ENCODE results near the gene NCAN. TPM values are rescaled to one million over a fixed set of nuclear protein-coding genes. Genes with fewer than 3 reads are reported as not detected.

The NCAN gene
- total and polyA plus RNA-seq, 2 experiments from 2014 or later, result 0.03 TPM; not detected in 1

DNA sequence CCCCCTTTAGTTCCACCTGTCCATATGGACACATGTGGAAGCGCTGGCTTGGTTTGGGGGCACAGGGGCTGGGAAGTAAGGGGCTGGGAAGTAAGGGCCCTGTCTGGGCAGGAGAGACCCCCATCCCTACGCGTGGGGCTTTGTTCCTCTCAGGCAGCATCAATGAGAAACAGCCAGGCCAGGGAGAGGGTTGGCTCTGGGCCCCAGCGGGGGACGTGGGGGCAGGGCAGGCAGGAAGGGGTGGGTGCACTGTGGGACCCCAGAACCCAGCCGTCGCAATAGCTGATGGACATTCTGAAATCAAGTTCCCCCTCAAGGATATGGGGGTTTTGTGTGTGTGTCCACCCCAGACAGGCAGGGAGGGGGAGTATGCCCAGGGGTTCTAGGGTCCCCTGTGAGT lies 1.2 kb downstream of the NCAN start:
- no peaks in the 10 kb centered on the region for H3K79me2 ChIP-seq

DNA sequence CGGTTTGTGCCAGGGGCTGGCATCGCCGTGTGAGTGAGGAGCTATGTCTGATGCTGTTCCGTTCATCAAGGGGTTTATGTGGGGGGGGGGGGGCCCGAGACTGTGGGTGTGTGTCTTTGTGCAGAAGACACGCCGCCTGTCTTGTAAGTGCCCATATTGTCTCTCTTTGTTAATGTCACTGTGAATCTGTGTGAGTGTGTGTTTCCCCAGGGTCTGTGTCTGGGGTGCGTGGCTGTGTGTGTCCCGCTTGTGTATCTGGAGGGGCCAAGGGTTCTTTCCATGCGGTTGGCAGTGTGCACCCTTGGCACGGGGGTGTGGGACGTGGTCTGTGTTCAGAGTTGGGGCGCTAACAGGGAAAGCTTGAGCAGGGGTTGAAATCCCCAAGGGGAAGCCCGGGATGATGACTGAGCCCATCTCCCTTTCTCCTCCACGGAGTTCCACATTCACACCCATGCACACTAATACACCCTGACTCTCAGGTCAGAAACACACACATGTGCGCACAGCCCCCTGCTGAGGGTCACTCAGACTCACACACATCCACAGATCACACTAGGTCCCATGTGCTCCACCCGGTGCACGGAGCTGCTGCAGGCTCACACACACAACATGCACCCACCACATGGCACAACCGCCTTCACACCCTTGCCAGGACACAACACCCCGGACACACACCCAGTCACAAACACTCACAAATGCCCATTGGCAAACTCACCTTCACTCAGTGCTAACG lies 1.8 kb downstream of the NCAN start:
- no peaks in the 10 kb centered on the region for H3K79me2 ChIP-seq

More for the DNA sequence above, 1.2 kb downstream of the NCAN start:
- peaks cover 45% of the 10 kb centered on the region for H3K27me3 ChIP-seq
- H3K36me3 ChIP-seq (replicated peaks; ENCODE audit: insufficient read depth, low read depth), result no peaks in the 10 kb centered on the region
- 22% methylated on average over 7 of the region's 7 CpGs for WGBS (ENCODE audit: low lambda C conversion rate, missing lambda C conversion rate)
- no peaks in the 10 kb centered on the region for H3K4me1 ChIP-seq (ENCODE audit: insufficient read depth)
- no peak overlapping the region for H2AFZ ChIP-seq
- no peaks in the 10 kb centered on the region for H4K20me1 ChIP-seq (ENCODE audit: insufficient read depth, poor library complexity, severe bottlenecking)
- no peak for DNase-seq (ENCODE audit: low spot score)
- TF ChIP-seq EZH2phosphoT487 (IDR thresholded peaks at IDR 0.05; ENCODE audit: low read depth, severe bottlenecking, unreplicated experiment), result no peak
- TF ChIP-seq EZH2 (IDR thresholded peaks at IDR 0.05; ENCODE audit: borderline replicate concordance), result no peak
- TF ChIP-seq, protein P1, sequence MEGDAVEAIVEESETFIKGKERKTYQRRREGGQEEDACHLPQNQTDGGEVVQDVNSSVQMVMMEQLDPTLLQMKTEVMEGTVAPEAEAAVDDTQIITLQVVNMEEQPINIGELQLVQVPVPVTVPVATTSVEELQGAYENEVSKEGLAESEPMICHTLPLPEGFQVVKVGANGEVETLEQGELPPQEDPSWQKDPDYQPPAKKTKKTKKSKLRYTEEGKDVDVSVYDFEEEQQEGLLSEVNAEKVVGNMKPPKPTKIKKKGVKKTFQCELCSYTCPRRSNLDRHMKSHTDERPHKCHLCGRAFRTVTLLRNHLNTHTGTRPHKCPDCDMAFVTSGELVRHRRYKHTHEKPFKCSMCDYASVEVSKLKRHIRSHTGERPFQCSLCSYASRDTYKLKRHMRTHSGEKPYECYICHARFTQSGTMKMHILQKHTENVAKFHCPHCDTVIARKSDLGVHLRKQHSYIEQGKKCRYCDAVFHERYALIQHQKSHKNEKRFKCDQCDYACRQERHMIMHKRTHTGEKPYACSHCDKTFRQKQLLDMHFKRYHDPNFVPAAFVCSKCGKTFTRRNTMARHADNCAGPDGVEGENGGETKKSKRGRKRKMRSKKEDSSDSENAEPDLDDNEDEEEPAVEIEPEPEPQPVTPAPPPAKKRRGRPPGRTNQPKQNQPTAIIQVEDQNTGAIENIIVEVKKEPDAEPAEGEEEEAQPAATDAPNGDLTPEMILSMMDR (IDR thresholded peaks at IDR 0.05; ENCODE audit: poor library complexity), result no peak
- H3K4me3 ChIP-seq, result no peak overlapping the region
- H3K9me2 ChIP-seq (replicated peaks; ENCODE audit: insufficient read depth), result no peaks in the 10 kb centered on the region
- no peak overlapping the region for H3K4me2 ChIP-seq
- no peaks in the 10 kb centered on the region for H3K9me3 ChIP-seq (ENCODE audit: low read depth)
- no peak overlapping the region for H3K27ac ChIP-seq

DNA sequence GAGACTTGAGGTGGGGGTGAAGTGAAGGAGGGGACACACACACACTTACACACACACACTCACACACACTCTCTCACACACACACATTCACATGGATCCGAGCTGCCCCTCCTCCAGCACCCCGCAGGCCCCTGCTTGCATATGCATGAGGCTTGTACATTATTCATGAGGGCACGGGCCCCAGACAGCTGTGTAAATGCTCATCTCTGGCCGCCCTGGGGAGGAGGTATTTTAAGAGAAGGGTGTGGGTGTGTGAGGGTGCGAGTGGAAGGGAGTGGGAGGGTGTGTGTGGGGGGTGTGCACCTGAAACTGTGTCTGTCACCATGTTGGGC lies 2.4 kb downstream of the NCAN start:
- Histone ChIP-seq H4K20me1 (ENCODE audit: insufficient read depth, poor library complexity, severe bottlenecking) (no peaks in the 10 kb centered on the region), H3K27me3 (peaks cover 45% of the 10 kb centered on the region), H3K9me3 (ENCODE audit: low read depth) (no peaks in the 10 kb centered on the region), H3K36me3 (replicated peaks; ENCODE audit: insufficient read depth, low read depth) (no peaks in the 10 kb centered on the region), H3K4me3 (no peak overlapping the region), H3K9me2 (replicated peaks; ENCODE audit: insufficient read depth) (no peaks in the 10 kb centered on the region), H3K79me2 (no peaks in the 10 kb centered on the region), H3K4me1 (ENCODE audit: insufficient read depth) (no peaks in the 10 kb centered on the region), H3K4me2 (no peak overlapping the region), H3K27ac (no peak overlapping the region), H2AFZ (no peak overlapping the region)
- DNase-seq (ENCODE audit: low spot score), result no peak
- WGBS (ENCODE audit: low lambda C conversion rate, missing lambda C conversion rate), result 11% methylated on average over 5 of the region's 5 CpGs
- no peak for TF ChIP-seq EZH2phosphoT487 (IDR thresholded peaks at IDR 0.05; ENCODE audit: low read depth, severe bottlenecking, unreplicated experiment)
- no peak for TF ChIP-seq EZH2 (IDR thresholded peaks at IDR 0.05; ENCODE audit: borderline replicate concordance)
- TF ChIP-seq, protein P1 (IDR thresholded peaks at IDR 0.05; ENCODE audit: poor library complexity), result no peak

More for the DNA sequence above, 1.8 kb downstream of the NCAN start:
- H3K27me3 ChIP-seq, result peaks cover 45% of the 10 kb centered on the region
- no peak overlapping the region for H3K4me2 ChIP-seq
- DNase-seq (ENCODE audit: low spot score), result no peak
- H3K9me3 ChIP-seq (ENCODE audit: low read depth), result no peaks in the 10 kb centered on the region
- no peak overlapping the region for H3K4me3 ChIP-seq
- no peaks in the 10 kb centered on the region for H3K36me3 ChIP-seq (replicated peaks; ENCODE audit: insufficient read depth, low read depth)
- WGBS (ENCODE audit: low lambda C conversion rate, missing lambda C conversion rate), result 68% methylated on average over 21 of the region's 21 CpGs
- TF ChIP-seq EZH2 (IDR thresholded peaks at IDR 0.05; ENCODE audit: borderline replicate concordance) (no peak), EZH2phosphoT487 (IDR thresholded peaks at IDR 0.05; ENCODE audit: low read depth, severe bottlenecking, unreplicated experiment) (no peak)
- TF ChIP-seq, protein P1 (IDR thresholded peaks at IDR 0.05; ENCODE audit: poor library complexity), result no peak
- H3K4me1 ChIP-seq (ENCODE audit: insufficient read depth), result no peaks in the 10 kb centered on the region
- H3K27ac ChIP-seq, result no peak overlapping the region
- no peak overlapping the region for H2AFZ ChIP-seq
- H4K20me1 ChIP-seq (ENCODE audit: insufficient read depth, poor library complexity, severe bottlenecking), result no peaks in the 10 kb centered on the region
- no peaks in the 10 kb centered on the region for H3K9me2 ChIP-seq (replicated peaks; ENCODE audit: insufficient read depth)
